ENCODE results near the gene MAZ.
A peak's percentile ranks its signal among the peaks of the same experiment; 100 is the strongest.

DNA sequence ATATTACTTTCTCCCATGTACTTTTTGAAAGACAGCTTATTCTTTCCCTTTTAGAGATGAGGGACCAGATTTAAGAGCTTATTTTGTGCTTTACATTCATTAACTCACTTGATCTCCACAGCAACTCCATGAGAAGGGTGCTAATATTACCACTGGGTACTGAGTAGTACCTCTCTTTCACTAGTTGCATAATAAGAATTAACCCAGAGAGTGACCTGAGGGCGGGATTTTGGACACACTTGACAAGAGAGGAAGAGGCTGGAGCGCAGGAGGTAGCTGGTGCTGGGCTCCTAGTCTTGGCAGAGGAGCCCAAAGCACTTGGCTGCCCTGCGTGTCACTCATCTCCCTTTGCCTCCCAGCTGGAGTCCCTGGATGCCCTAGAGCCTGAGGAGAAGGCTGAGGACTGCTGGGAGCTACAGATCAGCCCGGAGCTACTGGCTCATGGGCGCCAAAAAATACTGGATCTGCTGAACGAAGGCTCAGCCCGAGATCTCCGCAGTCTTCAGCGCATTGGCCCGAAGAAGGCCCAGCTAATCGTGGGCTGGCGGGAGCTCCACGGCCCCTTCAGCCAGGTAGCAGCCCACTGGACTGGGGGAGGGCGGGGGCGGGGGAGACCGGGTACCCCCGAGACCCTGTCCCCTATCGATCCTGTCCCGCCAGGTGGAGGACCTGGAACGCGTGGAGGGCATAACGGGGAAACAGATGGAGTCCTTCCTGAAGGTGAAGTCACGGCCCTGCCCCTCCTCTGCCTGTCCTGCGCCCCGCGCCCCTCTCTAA, 1.7 kb upstream of the MAZ start:
- TF ChIP-seq, protein P1, sequence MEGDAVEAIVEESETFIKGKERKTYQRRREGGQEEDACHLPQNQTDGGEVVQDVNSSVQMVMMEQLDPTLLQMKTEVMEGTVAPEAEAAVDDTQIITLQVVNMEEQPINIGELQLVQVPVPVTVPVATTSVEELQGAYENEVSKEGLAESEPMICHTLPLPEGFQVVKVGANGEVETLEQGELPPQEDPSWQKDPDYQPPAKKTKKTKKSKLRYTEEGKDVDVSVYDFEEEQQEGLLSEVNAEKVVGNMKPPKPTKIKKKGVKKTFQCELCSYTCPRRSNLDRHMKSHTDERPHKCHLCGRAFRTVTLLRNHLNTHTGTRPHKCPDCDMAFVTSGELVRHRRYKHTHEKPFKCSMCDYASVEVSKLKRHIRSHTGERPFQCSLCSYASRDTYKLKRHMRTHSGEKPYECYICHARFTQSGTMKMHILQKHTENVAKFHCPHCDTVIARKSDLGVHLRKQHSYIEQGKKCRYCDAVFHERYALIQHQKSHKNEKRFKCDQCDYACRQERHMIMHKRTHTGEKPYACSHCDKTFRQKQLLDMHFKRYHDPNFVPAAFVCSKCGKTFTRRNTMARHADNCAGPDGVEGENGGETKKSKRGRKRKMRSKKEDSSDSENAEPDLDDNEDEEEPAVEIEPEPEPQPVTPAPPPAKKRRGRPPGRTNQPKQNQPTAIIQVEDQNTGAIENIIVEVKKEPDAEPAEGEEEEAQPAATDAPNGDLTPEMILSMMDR (IDR thresholded peaks at IDR 0.05): no peak
- peak; percentile 7 for TF ChIP-seq POLR2A (IDR thresholded peaks at IDR 0.05)

All from prostate gland (tissue), 2 donors.